Astrocyte of the hippocampus (primary cell): ENCODE data around the gene ZNF300.
"Not testable (repeated sequence)": the region's sequence is repeated elsewhere in the genome, so short reads cannot be mapped to it uniquely, and the experiment has no call there.

ENCODE experiments used
- DNase-seq: peaks from one replicate; pipeline ENCODE4 v3.0.0; 2011; ENCODE audit warnings: low read depth, low spot score

ZNF300 gene

GRCh38 chr5:150845185-150845859 lies 59.5 kb downstream of the ZNF300 start:
- DNase-seq: not testable (repeated sequence)
